ENCODE results near the gene MORC2.

GRCh38 chr22:30947173-30947815 is 21.3 kb downstream of the MORC2 start:
- TF ChIP-seq CTCF (optimal IDR thresholded peaks at IDR 0.05 in 1 of 3, IDR thresholded peaks at IDR 0.05 in 1 of 3, conservative IDR thresholded peaks at IDR 0.05 in 1 of 3; ENCODE audit: extremely low read depth in 1 of 3, insufficient read depth in 2 of 3, low read length in 3 of 3) (peak; percentile 45 to 62 (median 47)), EZH2 (IDR thresholded peaks at IDR 0.05; ENCODE audit: low read length) (no peak)
